Fibroblast of lung (primary cell): ENCODE measurements around the gene CDK9.

Experiments used
- CTCF ChIP-seq, 2 donors: IDR thresholded peaks in 1 of 2; conservative IDR thresholded peaks in 1 of 2; 1 replicate in 1 of 2; 2 replicates in 1 of 2; pipeline ENCODE4 v1.5.1; 2011 to 2012; ENCODE audit warnings: low read length in 2 of 2, control low read depth in 1 of 2, inconsistent platforms in 1 of 2, low read depth in 1 of 2, mild to moderate bottlenecking in 1 of 2
- EZH2 ChIP-seq: IDR thresholded peaks from 2 replicates; pipeline ENCODE4 v1.5.1; 2012; ENCODE audit warnings: low read length, control low read depth, mild to moderate bottlenecking; ENCODE audit errors: missing control alignments

DNA sequence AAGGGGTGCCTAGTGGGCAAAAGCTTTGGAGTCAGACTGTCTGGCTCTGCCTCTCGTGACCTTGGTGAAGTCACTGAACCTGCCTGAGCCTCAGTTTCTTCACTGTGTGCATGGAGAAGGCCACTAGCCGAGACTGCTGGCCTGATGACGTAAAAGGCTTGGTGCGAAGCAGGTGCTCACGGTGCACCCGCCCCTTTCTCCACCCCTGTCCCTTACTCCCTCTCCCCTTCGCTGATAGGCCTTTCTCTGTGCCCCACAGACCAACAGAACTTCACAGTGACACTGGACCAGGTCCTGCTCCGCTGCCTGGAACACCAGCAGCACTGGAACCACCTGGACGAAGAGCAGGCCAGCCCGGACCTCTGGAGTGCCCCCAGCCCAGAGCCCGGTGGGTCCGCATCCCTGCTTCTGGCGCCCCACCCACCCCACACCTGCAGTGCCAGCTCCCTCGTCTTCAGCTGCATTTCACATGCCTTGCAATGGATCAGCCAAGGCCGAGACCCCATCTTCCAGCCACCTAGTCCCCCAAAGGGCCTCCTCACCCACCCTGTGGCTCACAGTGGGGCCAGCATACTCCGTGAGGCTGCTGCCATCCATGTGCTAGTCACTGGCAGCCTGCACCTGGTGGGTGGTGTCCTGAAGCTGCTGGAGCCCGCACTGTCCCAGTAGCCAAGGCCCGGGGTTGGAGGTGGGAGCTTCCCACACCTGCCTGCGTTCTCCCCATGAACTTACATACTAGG is 27.3 kb downstream of the CDK9 start:
- TF ChIP-seq CTCF (conservative IDR thresholded peaks at IDR 0.05 in 1 of 2, IDR thresholded peaks at IDR 0.05 in 1 of 2; ENCODE audit: low read depth in 1 of 2, low read length in 2 of 2) (no peak), EZH2 (no peak)
